Astrocyte (in vitro differentiated cells and primary cell): Measurements from ENCODE around the gene CEP162.

Experiments
- CTCF ChIP-seq: IDR thresholded peaks from 2 replicates; pipeline ENCODE4 v1.5.1; 2011; ENCODE audit warnings: low read depth, mild to moderate bottlenecking, inconsistent platforms, low read length, moderate library complexity; ENCODE audit not compliant: insufficient read depth
- EZH2 ChIP-seq: IDR thresholded peaks from 2 replicates; pipeline ENCODE4 v1.6.1; 2012; ENCODE audit warnings: mild to moderate bottlenecking, low read length, inconsistent platforms; ENCODE audit not compliant: insufficient read depth

GRCh38 chr6:84263557-84263956, 36.1 kb upstream of the CEP162 start:
- no peak for TF ChIP-seq CTCF
- no peak for TF ChIP-seq EZH2
